IMR-90 (cell line): ENCODE data around the gene LDAF1. TPM values are rescaled to one million over a fixed set of nuclear protein-coding genes. Genes with fewer than 3 reads are reported as not detected.

Source experiments
- ATAC-seq: fragments of 200-7000 bp; cut with Tn5 transposase; 2 replicates; pipeline ENCODE4 v1.9.1; 2020; ENCODE audit warnings: low read depth, mild to moderate bottlenecking, moderate library complexity
- BruUV-seq: library from RNA; stranded (reverse); fragments of 400-500 nt; replicated peaks from 2 replicates; lab custom pipeline; 2021; lab: Mats Ljungman, UMichigan
- CTCF ChIA-PET: fragments of 300-600 bp; formaldehyde crosslinking; extraction: SDS; loops from one replicate; lab custom pipeline; 2021; ENCODE audit warnings: antibody characterized with exemption; lab: Yijun Ruan, JAX
- POLR2A ChIA-PET: fragments of 300-600 bp; sonication (Branson Sonifier 250); formaldehyde crosslinking; loops from one replicate; lab custom pipeline; 2022; ENCODE audit warnings: antibody characterized with exemption; ENCODE audit not compliant: unreplicated experiment; lab: Charles Lee
- DNase-seq: peaks from one replicate; pipeline ENCODE4 v3.0.0; 2013
- H2AFZ ChIP-seq: replicated peaks from 2 replicates; pipeline ENCODE3; 2013; ENCODE audit warnings: low read length, mild to moderate bottlenecking; ENCODE audit not compliant: poor library complexity
- H2AK5ac ChIP-seq: 2 replicates; pipeline ENCODE4 v1.6.1; 2013; ENCODE audit warnings: low read depth, low read length, inconsistent platforms
- H2AK9ac ChIP-seq: replicated peaks from 2 replicates; pipeline ENCODE3; 2013; ENCODE audit warnings: mild to moderate bottlenecking, low read depth, low read length, moderate library complexity; ENCODE audit not compliant: poor library complexity
- H2BK120ac ChIP-seq: 2 replicates; pipeline ENCODE4 v1.6.1; 2013; ENCODE audit warnings: low read depth, low read length, inconsistent platforms
- H2BK15ac ChIP-seq: 3 replicates; pipeline ENCODE4 v1.6.1; 2013; ENCODE audit warnings: low read depth, low read length, inconsistent platforms
- H2BK20ac ChIP-seq: 2 replicates; pipeline ENCODE4 v1.6.1; 2013; ENCODE audit warnings: low read depth, mild to moderate bottlenecking, inconsistent platforms, low read length, moderate library complexity
- H2BK5ac ChIP-seq: 2 replicates; pipeline ENCODE4 v1.6.1; 2013; ENCODE audit warnings: mild to moderate bottlenecking, low read depth, low read length, inconsistent platforms; ENCODE audit not compliant: poor library complexity, severe bottlenecking
- H3K14ac ChIP-seq: replicated peaks from 2 replicates; pipeline ENCODE4 v1.6.1; 2013; ENCODE audit warnings: low read depth, low read length, inconsistent platforms
- H3K18ac ChIP-seq: 2 replicates; pipeline ENCODE4 v1.6.1; 2013; ENCODE audit warnings: low read depth, low read length, control low read depth
- H3K23ac ChIP-seq: 2 replicates; pipeline ENCODE4 v1.6.1; 2013; ENCODE audit warnings: low read depth, low read length, inconsistent platforms
- H3K27ac ChIP-seq: 2 replicates; pipeline ENCODE4 v1.5.1; 2013; ENCODE audit warnings: mild to moderate bottlenecking, control low read depth, low read length; ENCODE audit not compliant: insufficient read depth
- H3K27me3 ChIP-seq: 2 replicates; pipeline ENCODE4 v1.6.1; 2013; ENCODE audit warnings: low read length; ENCODE audit not compliant: control insufficient read depth, insufficient read depth
- H3K36me3 ChIP-seq: 2 replicates; pipeline ENCODE4 v1.6.1; 2013; ENCODE audit warnings: low read length, mixed read lengths; ENCODE audit not compliant: control insufficient read depth, insufficient read depth
- H3K4ac ChIP-seq: 2 replicates; pipeline ENCODE4 v1.6.1; 2013; ENCODE audit warnings: low read depth, low read length, inconsistent platforms
- H3K4me1 ChIP-seq: 2 replicates; pipeline ENCODE4 v1.6.1; 2013; ENCODE audit warnings: low read length, mixed read lengths; ENCODE audit not compliant: control insufficient read depth, insufficient read depth
- H3K4me2 ChIP-seq: 2 replicates; pipeline ENCODE4 v1.6.1; 2013; ENCODE audit warnings: low read depth, mild to moderate bottlenecking, control low read depth, low read length, moderate library complexity
- H3K4me3 ChIP-seq: 2 replicates; pipeline ENCODE4 v1.5.1; 2013; ENCODE audit warnings: low read depth, mild to moderate bottlenecking, control low read depth, low read length, moderate library complexity; ENCODE audit not compliant: insufficient read depth
- H3K56ac ChIP-seq: 2 replicates; pipeline ENCODE4 v1.6.1; 2013; ENCODE audit warnings: low read length, inconsistent platforms; ENCODE audit not compliant: insufficient read depth; ENCODE audit errors: extremely low read depth
- H3K79me1 ChIP-seq, 2 experiments: 2 replicates each; pipeline ENCODE4 v1.6.1; 2013; ENCODE audit warnings: low read length in 2 of 2, inconsistent platforms in 1 of 2, low read depth in 1 of 2
- H3K9ac ChIP-seq: 2 replicates; pipeline ENCODE4 v1.6.1; 2013; ENCODE audit warnings: low read depth, low read length, control low read depth
- H3K9me1 ChIP-seq: 2 replicates; pipeline ENCODE4 v1.6.1; 2013; ENCODE audit warnings: low read length, inconsistent platforms; ENCODE audit not compliant: insufficient read depth
- H3K9me3 ChIP-seq: 2 replicates; pipeline ENCODE4 v1.6.1; 2013; ENCODE audit warnings: low read length; ENCODE audit not compliant: control insufficient read depth, insufficient read depth
- H4K20me1 ChIP-seq: 2 replicates; pipeline ENCODE4 v1.6.1; 2013; ENCODE audit warnings: low read length, inconsistent platforms; ENCODE audit not compliant: insufficient read depth
- H4K5ac ChIP-seq: 2 replicates; pipeline ENCODE4 v1.6.1; 2013; ENCODE audit warnings: mild to moderate bottlenecking, low read depth, low read length, control low read depth
- H4K8ac ChIP-seq, 2 experiments: 2 replicates each; pipeline ENCODE4 v1.6.1; 2013; ENCODE audit warnings: low read depth in 2 of 2, low read length in 2 of 2, control low read depth in 1 of 2, inconsistent platforms in 1 of 2
- H4K91ac ChIP-seq: 2 replicates; pipeline ENCODE4 v1.6.1; 2013; ENCODE audit warnings: low read depth, low read length, inconsistent platforms; ENCODE audit not compliant: insufficient read depth
- BHLHE40 ChIP-seq: fragments of 150-350 bp; IDR thresholded peaks from 2 replicates; pipeline ENCODE4 v1.6.1; 2016; ENCODE audit warnings: mild to moderate bottlenecking, low read depth, low read length
- CEBPB ChIP-seq: IDR thresholded peaks from 2 replicates; pipeline ENCODE4 v1.6.1; 2012; ENCODE audit warnings: low read depth, low read length, improper control_type of control experiment
- CHD1 ChIP-seq: IDR thresholded peaks from 2 replicates; pipeline ENCODE4 v1.6.1; 2012; ENCODE audit warnings: low read depth, low read length, improper control_type of control experiment
- CTCF ChIP-seq: conservative IDR thresholded peaks from 2 replicates; pipeline ENCODE4 v1.5.1; 2012; ENCODE audit warnings: mild to moderate bottlenecking, low read depth, low read length, improper control_type of control experiment
- ELK1 ChIP-seq: fragments of 150-350 bp; IDR thresholded peaks from 2 replicates; pipeline ENCODE4 v1.6.1; 2016; ENCODE audit warnings: low read depth, mild to moderate bottlenecking, low read length, moderate library complexity, borderline replicate concordance
- FOS ChIP-seq: fragments of 150-350 bp; IDR thresholded peaks from 2 replicates; pipeline ENCODE4 v1.6.1; 2016; ENCODE audit warnings: low read depth, low read length
- MAFK ChIP-seq: IDR thresholded peaks from 2 replicates; pipeline ENCODE4 v1.6.1; 2012; ENCODE audit warnings: low read depth, low read length, improper control_type of control experiment
- MAZ ChIP-seq: IDR thresholded peaks from 2 replicates; pipeline ENCODE4 v1.6.1; 2012; ENCODE audit warnings: low read depth, mild to moderate bottlenecking, low read length, improper control_type of control experiment, moderate library complexity, borderline replicate concordance
- MXI1 ChIP-seq: IDR thresholded peaks from 2 replicates; pipeline ENCODE4 v1.6.1; 2012; ENCODE audit warnings: low read depth, mild to moderate bottlenecking, low read length, moderate library complexity, borderline replicate concordance
- NFE2L2 ChIP-seq: fragments of 150-350 bp; IDR thresholded peaks from 2 replicates; pipeline ENCODE4 v1.6.1; 2016; ENCODE audit warnings: low read depth, mild to moderate bottlenecking, low read length
- POLR2A ChIP-seq: IDR thresholded peaks from 2 replicates; pipeline ENCODE4 v1.6.1; 2012; ENCODE audit warnings: mild to moderate bottlenecking, low read depth, low read length
- RAD21 ChIP-seq: IDR thresholded peaks from 2 replicates; pipeline ENCODE4 v1.6.1; 2012; ENCODE audit warnings: low read length, improper control_type of control experiment
- RCOR1 ChIP-seq: IDR thresholded peaks from 2 replicates; pipeline ENCODE4 v1.6.1; 2012; ENCODE audit warnings: mild to moderate bottlenecking, low read length, improper control_type of control experiment; ENCODE audit not compliant: insufficient replicate concordance
- RFX5 ChIP-seq: IDR thresholded peaks from 2 replicates; pipeline ENCODE4 v1.8.0; 2012; ENCODE audit warnings: low read depth, mild to moderate bottlenecking, low read length, moderate library complexity
- SMC3 ChIP-seq: fragments of 150-350 bp; IDR thresholded peaks from 2 replicates; pipeline ENCODE4 v1.6.1; 2016; ENCODE audit warnings: low read depth, mild to moderate bottlenecking, antibody characterized with exemption, low read length, moderate library complexity
- USF2 ChIP-seq: fragments of 150-350 bp; IDR thresholded peaks from 2 replicates; pipeline ENCODE4 v1.6.1; 2017; ENCODE audit warnings: mild to moderate bottlenecking, antibody characterized with exemption, low read length, low read depth
- WGBS, 2 experiments: methylation state at CpG; one replicate each; pipeline versions ENCODE4 v1.1.5 to v1.1.7; 2013; ENCODE audit warnings: missing lambda C conversion rate in 2 of 2; ENCODE audit not compliant: insufficient read length in 1 of 2; ENCODE audit errors: extremely low coverage in 2 of 2; 5-methylcytosine and 5-hydroxymethylcytosine counted together
- dilution Hi-C: fragments of 300-500 bp; cut with HindIII; formaldehyde crosslinking; loops from one replicate; pipeline ENCODE4 v1.14.3; 2018; ENCODE audit warnings: low sequenced_read_pairs; ENCODE audit not compliant: unreplicated experiment
- in situ Hi-C: fragments of 300-500 bp; cut with MboI; formaldehyde crosslinking; loops from 3 replicates; pipeline ENCODE4 v1.14.3; 2019; ENCODE audit warnings: low sequenced_read_pairs, inconsistent platforms, mixed read lengths
- intact Hi-C: fragments of 100-400 bp; cut with micrococcal nuclease; formaldehyde crosslinking; loops from 2 replicates; pipeline ENCODE4 v1.10.0; 2022
- polyA plus RNA-seq, 3 experiments: library from polyadenylated mRNA; depleted of rRNA; stranded (reverse); fragments of >200 nt; gene quantifications; 2 replicates each; pipeline ENCODE4 v1.2.3, GENCODE V29; 2012; ENCODE audit warnings: low replicate concordance in 1 of 3
- total RNA-seq: library from RNA; depleted of rRNA; stranded (reverse); fragments of >200 nt; gene quantifications from 2 replicates; pipeline ENCODE4 v1.2.3, GENCODE V29; 2012

Gene LDAF1
- total and polyA plus RNA-seq, 2 of the 4 experiments (the other 2 are of a cell fraction), result 21.0 to 62.2 TPM

- DNase-seq (no peak), ATAC-seq (no peak)
- no peak overlapping the region for H2BK120ac ChIP-seq
- no peak overlapping the region for H3K56ac ChIP-seq
- no peak overlapping the region for H2AK5ac ChIP-seq
- H3K4ac ChIP-seq, result no peak overlapping the region
- no peak overlapping the region for H2BK5ac ChIP-seq
- H3K18ac ChIP-seq, result no peak overlapping the region
- no peaks in the 10 kb centered on the region for H3K79me1 ChIP-seq
- H2AFZ ChIP-seq, result no peak overlapping the region
- no peaks in the 10 kb centered on the region for H3K27me3 ChIP-seq
- H3K4me1 ChIP-seq, result peaks cover 6% of the 10 kb centered on the region
- H3K9me3 ChIP-seq, result no peaks in the 10 kb centered on the region; the same call in 1 of the 2 replicates
- H2AK9ac ChIP-seq, result no peak overlapping the region
- TF ChIP-seq USF2 (no peak), MAFK (no peak), NFE2L2 (no peak), MXI1 (no peak), POLR2A (no peak), CTCF (no peak), ELK1 (no peak), CEBPB (no peak), RAD21 (no peak), BHLHE40 (no peak), SMC3 (no peak), RFX5 (no peak), RCOR1 (no peak), FOS (no peak), CHD1 (no peak), MAZ (no peak)
- no peak overlapping the region for H2BK15ac ChIP-seq
- H3K14ac ChIP-seq, result no peak overlapping the region
- H4K91ac ChIP-seq, result no peak overlapping the region
- no peaks in the 10 kb centered on the region for H3K9me1 ChIP-seq
- H4K8ac ChIP-seq, result no peak overlapping the region
- intact Hi-C loops, result no loop called here
- dilution Hi-C loops, result no loop called here
- no peak overlapping the region for H3K23ac ChIP-seq
- ChIA-PET POLR2A (no interaction called here), CTCF (interaction anchor here (2.0 kb wide), 1 partner anchor 116 kb away, joined by 17 read pairs; no protein-coding TSS in a partner anchor)
- H3K27ac ChIP-seq, result no peak overlapping the region
- in situ Hi-C loops, result loop anchor here (5.0 kb wide), 1 partner anchor 112 kb away; no protein-coding TSS in a partner anchor
- no peak overlapping the region for H4K5ac ChIP-seq
- no TSS peak for BruUV-seq
- no peak overlapping the region for H3K4me3 ChIP-seq
- WGBS, 2 experiments, result no CpG with 5 or more reads among the region's 3 CpGs
- no peak overlapping the region for H3K4me2 ChIP-seq
- H4K20me1 ChIP-seq, result no peaks in the 10 kb centered on the region
- no peak overlapping the region for H3K9ac ChIP-seq
- peaks cover 17% of the 10 kb centered on the region for H3K36me3 ChIP-seq
- no peak overlapping the region for H2BK20ac ChIP-seq
Observed at GRCh38 chr16:21184834-21185233, 26.4 kb downstream of the LDAF1 start.
